Gastroesophageal sphincter (tissue), 3 donors: ENCODE data around the gene VMP1.
"Not testable (repeated sequence)": the region's sequence is repeated elsewhere in the genome, so short reads cannot be mapped to it uniquely, and the experiment has no call there.

Source experiments
- CTCF ChIP-seq, 4 experiments: fragments of 200-600 bp in 2 of 4; fragments of 450-650 bp in 2 of 4; sonication (generic) in 1 of 4; IDR thresholded peaks; one replicate each; pipeline ENCODE4 v1.5.1; 2017 to 2019; ENCODE audit warnings: antibody characterized with exemption in 4 of 4, mild to moderate bottlenecking in 2 of 4, moderate library complexity in 2 of 4
- EP300 ChIP-seq: sonication (generic); formaldehyde crosslinking; IDR thresholded peaks from one replicate; pipeline ENCODE4 v1.6.1; 2017; ENCODE audit warnings: antibody characterized with exemption, mild to moderate bottlenecking
- POLR2A ChIP-seq, 2 donors: fragments of 450-650 bp; IDR thresholded peaks; one replicate each; pipeline ENCODE4 v1.6.1; 2017; ENCODE audit warnings: antibody characterized with exemption in 2 of 2, mild to moderate bottlenecking in 2 of 2, moderate library complexity in 1 of 2
- POLR2AphosphoS5 ChIP-seq: sonication (generic); formaldehyde crosslinking; IDR thresholded peaks from one replicate; pipeline ENCODE4 v1.6.1; 2017; ENCODE audit warnings: antibody characterized with exemption

GRCh38 chr17:59850311-59850710 is 142.9 kb downstream of the VMP1 start:
- TF ChIP-seq CTCF (IDR thresholded peaks at IDR 0.05); POLR2A (IDR thresholded peaks at IDR 0.05); POLR2AphosphoS5; EP300: not testable (repeated sequence)
